Mesothelial cell of epicardium (in vitro differentiated cells): ENCODE measurements around the gene TASOR2. TPM values are rescaled to one million over a fixed set of nuclear protein-coding genes. Genes with fewer than 3 reads are reported as not detected.

Experiments
- DNase-seq, 2 experiments: peaks; one replicate each; pipeline ENCODE4 v3.0.0; 2021; ENCODE audit warnings: low spot score in 2 of 2; ENCODE audit not compliant: unreplicated experiment in 2 of 2
- H3K27ac Mint-ChIP-seq: 2 replicates; pipeline ENCODE4 v1.8.0; 2021; ENCODE audit warnings: mixed read lengths
- H3K27me3 Mint-ChIP-seq: 2 replicates; pipeline ENCODE4 v1.8.0; 2021; ENCODE audit warnings: low read depth, mixed read lengths
- H3K36me3 Mint-ChIP-seq: 2 replicates; pipeline ENCODE4 v1.8.0; 2021; ENCODE audit warnings: mixed read lengths
- H3K4me1 Mint-ChIP-seq: 2 replicates; pipeline ENCODE4 v1.8.0; 2021; ENCODE audit warnings: mixed read lengths
- H3K4me3 Mint-ChIP-seq: 2 replicates; pipeline ENCODE4 v1.8.0; 2021; ENCODE audit warnings: mild to moderate bottlenecking, moderate library complexity, mixed read lengths
- H3K9me3 Mint-ChIP-seq: 2 replicates; pipeline ENCODE4 v1.8.0; 2021; ENCODE audit warnings: mixed read lengths
- total RNA-seq: library from RNA; stranded (reverse); gene quantifications from 3 replicates; pipeline ENCODE4 v1.2.1, GENCODE V29; 2021
- TF ChIP-seq, protein P1 (sequence below): fragments of 200-600 bp; sonication (generic); IDR thresholded peaks from one replicate; pipeline ENCODE4 v1.5.0; 2021; ENCODE audit warnings: antibody characterized with exemption; ENCODE audit not compliant: unreplicated experiment

TASOR2 gene
- total RNA-seq, 1 donor from 2014 or later = 90.1 TPM

DNA sequence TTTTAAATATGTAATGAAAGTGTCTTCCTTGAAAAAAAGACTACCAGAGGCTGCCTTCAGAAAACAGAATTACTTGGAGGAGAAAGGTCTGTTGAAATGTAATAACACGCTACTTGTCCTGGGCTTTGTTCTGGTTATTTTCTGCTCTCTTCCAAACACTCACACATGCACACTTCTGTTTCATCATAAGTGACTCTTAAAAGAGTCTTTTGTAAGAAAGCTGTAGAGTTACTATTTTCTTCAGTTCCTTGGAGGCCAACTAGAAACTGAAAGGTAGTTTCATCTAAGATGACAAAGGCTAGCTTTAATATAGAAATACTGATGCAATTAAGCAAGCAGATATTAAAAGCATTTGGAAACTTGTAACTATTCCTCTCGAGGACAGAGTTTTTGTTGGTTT is 39.1 kb downstream of the TASOR2 start:
- Mint-ChIP-seq H3K27ac (peak overlapping the region; percentile 7), H3K4me3 (no peak overlapping the region), H3K9me3 (no peaks in the 10 kb centered on the region), H3K27me3 (no peaks in the 10 kb centered on the region), H3K36me3 (peaks cover 28% of the 10 kb centered on the region), H3K4me1 (no peaks in the 10 kb centered on the region)
- DNase-seq = no peak
- TF ChIP-seq, protein P1, sequence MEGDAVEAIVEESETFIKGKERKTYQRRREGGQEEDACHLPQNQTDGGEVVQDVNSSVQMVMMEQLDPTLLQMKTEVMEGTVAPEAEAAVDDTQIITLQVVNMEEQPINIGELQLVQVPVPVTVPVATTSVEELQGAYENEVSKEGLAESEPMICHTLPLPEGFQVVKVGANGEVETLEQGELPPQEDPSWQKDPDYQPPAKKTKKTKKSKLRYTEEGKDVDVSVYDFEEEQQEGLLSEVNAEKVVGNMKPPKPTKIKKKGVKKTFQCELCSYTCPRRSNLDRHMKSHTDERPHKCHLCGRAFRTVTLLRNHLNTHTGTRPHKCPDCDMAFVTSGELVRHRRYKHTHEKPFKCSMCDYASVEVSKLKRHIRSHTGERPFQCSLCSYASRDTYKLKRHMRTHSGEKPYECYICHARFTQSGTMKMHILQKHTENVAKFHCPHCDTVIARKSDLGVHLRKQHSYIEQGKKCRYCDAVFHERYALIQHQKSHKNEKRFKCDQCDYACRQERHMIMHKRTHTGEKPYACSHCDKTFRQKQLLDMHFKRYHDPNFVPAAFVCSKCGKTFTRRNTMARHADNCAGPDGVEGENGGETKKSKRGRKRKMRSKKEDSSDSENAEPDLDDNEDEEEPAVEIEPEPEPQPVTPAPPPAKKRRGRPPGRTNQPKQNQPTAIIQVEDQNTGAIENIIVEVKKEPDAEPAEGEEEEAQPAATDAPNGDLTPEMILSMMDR = no peak

DNA sequence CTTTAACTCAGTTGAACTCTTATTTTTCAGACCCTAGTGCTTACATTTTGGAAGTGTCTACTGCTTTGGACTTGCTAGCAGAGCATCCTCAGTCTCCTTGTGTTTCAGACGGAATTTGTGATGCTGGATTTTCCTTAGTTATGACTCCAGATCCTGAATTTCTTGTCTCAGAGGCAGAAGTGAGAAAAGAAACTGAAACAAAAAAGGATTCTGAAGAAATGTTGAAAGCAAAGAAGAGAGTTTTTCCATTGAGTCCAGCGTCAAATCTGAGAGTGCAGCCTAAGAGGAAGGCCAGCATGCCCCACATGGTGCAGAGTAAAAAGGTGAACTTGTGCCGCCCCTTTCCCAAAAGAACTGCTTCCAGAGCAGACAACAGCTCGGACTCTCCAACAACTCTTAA is 46.1 kb downstream of the TASOR2 start:
- Mint-ChIP-seq H3K36me3 (peaks cover 26% of the 10 kb centered on the region), H3K4me3 (no peak overlapping the region), H3K27ac (no peak overlapping the region), H3K27me3 (no peaks in the 10 kb centered on the region), H3K4me1 (no peaks in the 10 kb centered on the region), H3K9me3 (no peaks in the 10 kb centered on the region)
- DNase-seq = no peak
- TF ChIP-seq, protein P1 = no peak

DNA sequence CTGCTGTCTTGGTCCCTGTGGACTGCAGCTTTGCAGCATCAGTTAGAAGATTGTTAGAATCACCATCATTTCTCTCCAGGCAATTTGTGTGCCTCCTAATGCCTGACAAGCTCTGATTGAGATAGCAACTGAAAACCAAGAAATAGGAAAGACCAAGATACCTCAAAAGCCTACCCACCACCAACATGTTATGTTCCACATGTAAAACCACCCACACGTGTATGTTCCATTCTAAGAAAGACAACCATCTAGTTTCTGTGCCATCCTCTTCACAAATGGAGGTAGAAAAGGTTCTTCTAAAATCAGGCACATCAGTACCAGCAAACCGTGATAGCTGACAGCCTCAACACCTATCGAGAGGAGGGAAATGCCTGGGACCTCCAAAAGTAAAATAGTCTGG is 46.9 kb downstream of the TASOR2 start:
- no peak for DNase-seq
- no peaks in the 10 kb centered on the region for H3K9me3 Mint-ChIP-seq
- no peak overlapping the region for H3K27ac Mint-ChIP-seq
- H3K36me3 Mint-ChIP-seq = peaks cover 22% of the 10 kb centered on the region
- TF ChIP-seq, protein P1 = no peak
- H3K4me3 Mint-ChIP-seq = no peak overlapping the region
- H3K4me1 Mint-ChIP-seq = no peaks in the 10 kb centered on the region
- H3K27me3 Mint-ChIP-seq = no peaks in the 10 kb centered on the region

DNA sequence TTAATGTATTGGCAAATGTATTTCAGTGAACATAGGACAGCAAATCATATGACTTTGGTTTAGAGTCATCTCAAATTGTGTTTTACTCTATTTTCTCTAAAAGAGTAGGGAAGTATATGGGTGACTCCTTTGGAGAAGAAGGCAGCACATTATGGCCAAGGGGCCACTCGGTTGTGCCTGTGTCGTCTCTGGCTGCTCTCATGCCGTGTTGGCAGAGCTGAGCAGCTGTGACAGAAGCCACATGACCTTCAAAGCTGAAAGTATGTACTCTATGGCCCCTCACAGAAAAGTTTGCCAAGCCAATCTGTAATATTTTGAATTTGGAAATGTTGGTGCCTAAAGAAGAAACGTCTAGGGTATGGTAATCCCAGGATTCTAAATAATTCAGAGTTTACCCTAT is 47.5 kb downstream of the TASOR2 start:
- no peak for DNase-seq
- Mint-ChIP-seq H3K9me3 (no peaks in the 10 kb centered on the region), H3K36me3 (peaks cover 18% of the 10 kb centered on the region), H3K4me3 (no peak overlapping the region), H3K27me3 (no peaks in the 10 kb centered on the region), H3K27ac (no peak overlapping the region), H3K4me1 (no peaks in the 10 kb centered on the region)
- TF ChIP-seq, protein P1 = no peak

Other genes with a start within 250 kb of the TASOR2 start
- 0.42 TPM in 1 of 3 replicates, not detected in the others for gene CALML5, start 185.3 kb upstream of the TASOR2 start, total RNA-seq
- gene CALML3, start 159.9 kb upstream of the TASOR2 start, total RNA-seq = 0.07 TPM in 1 of 3 replicates, not detected in the others
- 26.3 to 28.5 TPM (median 28.0 TPM) in 3 replicates for gene ASB13, start 18.2 kb upstream of the TASOR2 start, total RNA-seq
- 216 to 221 TPM (median 221 TPM) in 3 replicates for gene GDI2, start 128.6 kb downstream of the TASOR2 start, total RNA-seq
- 14.6 to 15.2 TPM (median 14.7 TPM) in 3 replicates for gene ANKRD16, start 205.1 kb downstream of the TASOR2 start, total RNA-seq
- gene FBH1, start 205.4 kb downstream of the TASOR2 start, total RNA-seq = 68.0 to 76.6 TPM (median 72.6 TPM) in 3 replicates